SH-SY5Y (cell line): Measurements from ENCODE around the gene SHISA4.

Source experiments
- GATA2 ChIP-seq: IDR thresholded peaks from 2 replicates; pipeline ENCODE4 v1.6.1; 2011; ENCODE audit warnings: mild to moderate bottlenecking, low read depth, low read length
- GATA3 ChIP-seq: IDR thresholded peaks from 2 replicates; pipeline ENCODE4 v1.6.1; 2011; ENCODE audit warnings: low read depth, mild to moderate bottlenecking, low read length, moderate library complexity

DNA sequence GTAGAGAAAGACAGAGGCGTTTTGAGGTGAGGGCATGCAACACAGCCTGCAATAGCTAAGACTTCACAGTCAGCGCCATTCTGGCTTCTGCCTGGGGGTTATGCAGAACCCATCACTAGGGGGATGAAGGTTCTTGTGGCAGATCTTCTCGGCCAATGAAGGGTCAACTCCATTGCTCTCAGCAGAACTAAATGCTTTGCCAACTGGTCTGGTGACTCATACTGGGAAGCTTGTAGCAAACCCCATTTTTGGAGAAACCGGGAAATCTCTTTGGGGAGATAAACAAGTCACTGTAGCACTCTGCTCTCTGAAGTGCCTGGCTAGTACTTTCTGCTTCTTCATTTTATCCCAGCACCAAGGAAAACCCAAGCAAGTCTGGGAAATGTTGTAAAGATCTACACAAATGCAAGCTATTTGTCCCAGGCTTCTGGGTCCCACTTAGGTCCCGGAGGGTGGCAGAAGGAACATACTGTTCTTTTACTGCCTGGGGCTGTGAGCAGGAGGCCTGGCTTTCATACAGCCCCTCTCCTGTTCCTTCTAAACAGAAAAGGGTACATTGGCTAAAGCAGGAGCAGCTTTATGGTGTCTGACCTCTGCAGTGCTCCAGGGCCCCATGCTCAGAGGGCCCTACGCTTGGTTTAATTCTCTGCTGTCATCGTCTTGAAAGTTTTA, 28.8 kb downstream of the SHISA4 start:
- TF ChIP-seq GATA3 (no peak), GATA2 (no peak)
